Erythroblast (primary cell): Measurements from ENCODE around the gene FAM20B.

Source experiments
- GATA1 ChIP-seq: IDR thresholded peaks from 2 replicates; pipeline ENCODE4 v1.6.1; 2011; ENCODE audit warnings: low read depth, mild to moderate bottlenecking, control low read depth, low read length, moderate library complexity
- POLR2A ChIP-seq: IDR thresholded peaks from 2 replicates; pipeline ENCODE4 v1.6.1; 2011; ENCODE audit warnings: mild to moderate bottlenecking, low read length

DNA sequence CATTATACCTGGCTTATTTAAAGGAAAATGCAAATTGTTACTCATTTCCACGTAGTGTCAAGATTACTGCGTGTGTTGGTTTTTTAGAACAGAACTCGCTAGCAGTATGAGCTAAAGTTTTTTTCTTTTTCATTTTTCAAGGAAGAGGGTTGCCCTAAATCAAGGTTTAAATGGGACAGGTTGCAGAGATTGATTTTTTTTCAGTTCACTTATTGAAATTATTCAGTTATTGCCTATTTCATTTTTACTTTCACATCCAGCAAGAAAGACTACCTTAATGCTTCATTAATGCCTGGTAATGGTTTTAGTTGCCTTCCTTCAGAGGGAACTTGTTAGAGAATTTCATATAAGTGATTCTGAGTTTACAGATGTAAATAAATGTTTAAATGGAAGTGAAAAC, 5.6 kb downstream of the FAM20B start:
- no peak for TF ChIP-seq POLR2A
- TF ChIP-seq GATA1: no peak
